ENCODE measurements around the gene PTPRM.

- TF ChIP-seq SMC3 (IDR thresholded peaks at IDR 0.05; ENCODE audit: low read depth, low read length) (no peak), USF2 (IDR thresholded peaks at IDR 0.05; ENCODE audit: borderline replicate concordance, low read depth, low read length) (no peak), RCOR1 (IDR thresholded peaks at IDR 0.05; ENCODE audit: low read length) (no peak)
These were observed 387.1 kb downstream of the PTPRM start for GRCh38 chr18:7954238-7954637.
